ENCODE results near the gene PIGL.
"Not testable (repeated sequence)": the region's sequence is repeated elsewhere in the genome, so short reads cannot be mapped to it uniquely, and the experiment has no call there.

Gene PIGL

DNA sequence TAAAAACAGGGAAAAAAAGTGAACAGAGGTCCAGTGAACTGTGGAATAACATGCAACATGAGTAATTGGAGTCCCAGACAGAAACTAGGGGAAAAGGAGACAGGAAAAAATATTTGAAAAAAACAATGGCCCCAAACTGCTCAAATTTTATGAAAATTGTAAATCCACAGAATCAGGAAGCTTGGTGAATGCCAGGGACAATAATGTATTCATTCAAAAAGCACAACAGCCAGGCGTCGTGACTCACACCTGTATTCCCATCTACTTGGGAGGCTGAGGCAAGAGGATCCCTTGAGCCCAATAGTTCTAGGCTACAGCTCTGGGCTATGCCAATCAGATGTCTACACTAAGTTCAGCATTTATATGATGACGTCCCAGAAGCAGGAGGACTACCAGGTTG lies 25.4 kb upstream of the PIGL start:
- no peak overlapping the region for H3K4me3 ChIP-seq (ENCODE audit: control insufficient read depth in 1 of 7, extremely low read depth in 1 of 7, insufficient read depth in 4 of 7, low read depth in 2 of 7, low read length in 6 of 7)
- POLR2A ChIA-PET, result no interaction called here
- H3K27me3 ChIP-seq (replicated peaks in 2 of 5; ENCODE audit: control insufficient read depth in 4 of 5, insufficient read depth in 5 of 5, low read length in 4 of 5), result no peaks in the 10 kb centered on the region
- DNase-seq, result no peak
- H3K9me3 ChIP-seq (ENCODE audit: control extremely low read depth in 1 of 5, control insufficient read depth in 4 of 5, insufficient read depth in 2 of 5, low read depth in 1 of 5, low read length in 4 of 5), result no peaks in the 10 kb centered on the region
- H3K36me3 ChIP-seq (ENCODE audit: control insufficient read depth in 4 of 4, insufficient read depth in 4 of 4, low read length in 3 of 4), result peaks cover 4 to 40% (median 28%) of the 10 kb centered on the region in 4 experiments
- no peaks in the 10 kb centered on the region for H3K4me1 ChIP-seq (ENCODE audit: control extremely low read depth in 1 of 4, control insufficient read depth in 4 of 4, insufficient read depth in 4 of 4, low read length in 3 of 4)
- CTCF ChIA-PET, result no interaction called here
- H3K27ac ChIP-seq (ENCODE audit: insufficient read depth in 1 of 2, low read depth in 1 of 2, low read length in 2 of 2, poor library complexity in 1 of 2, severe bottlenecking in 2 of 2), result no peak overlapping the region
- 78% methylated on average over 1 of the region's 3 CpGs for WGBS (ENCODE audit: insufficient coverage)

DNA sequence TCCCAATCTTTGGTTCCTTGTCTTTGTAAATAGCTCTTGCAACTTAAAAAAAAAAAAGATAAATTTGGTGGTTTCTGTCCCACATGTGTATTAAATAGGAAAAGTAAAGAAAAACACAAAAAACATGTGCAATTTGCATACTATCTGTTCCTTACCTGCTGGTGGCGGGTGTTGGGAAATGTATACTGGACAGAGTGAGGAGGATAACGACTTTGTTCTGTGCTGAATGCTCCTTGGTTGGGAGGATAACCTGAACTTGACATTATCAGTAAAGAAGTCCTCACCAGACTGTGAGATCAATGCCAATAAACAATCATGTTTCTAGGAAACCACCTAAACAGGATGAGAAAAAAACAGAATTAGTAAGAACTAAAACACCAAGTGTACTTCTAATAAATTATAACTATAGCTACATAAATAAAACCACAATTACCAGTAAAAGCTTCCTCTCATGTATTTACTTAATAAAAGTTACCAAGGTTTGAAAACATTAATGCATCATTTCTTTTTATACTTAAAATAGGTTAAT lies 22.6 kb upstream of the PIGL start:
- WGBS (ENCODE audit: insufficient coverage), result no CpG with 5 or more reads among the region's 2 CpGs
- CTCF ChIA-PET; H3K27me3 ChIP-seq (replicated peaks in 2 of 5; ENCODE audit: control insufficient read depth in 4 of 5, insufficient read depth in 5 of 5, low read length in 4 of 5); H3K4me3 ChIP-seq (ENCODE audit: control insufficient read depth in 1 of 7, extremely low read depth in 1 of 7, insufficient read depth in 4 of 7, low read depth in 2 of 7, low read length in 6 of 7); H3K4me1 ChIP-seq (ENCODE audit: control extremely low read depth in 1 of 4, control insufficient read depth in 4 of 4, insufficient read depth in 4 of 4, low read length in 3 of 4); POLR2A ChIA-PET; H3K9me3 ChIP-seq (ENCODE audit: control extremely low read depth in 1 of 5, control insufficient read depth in 4 of 5, insufficient read depth in 2 of 5, low read depth in 1 of 5, low read length in 4 of 5): not testable (repeated sequence)
- Histone ChIP-seq H3K36me3 (ENCODE audit: control insufficient read depth in 4 of 4, insufficient read depth in 4 of 4, low read length in 3 of 4) (peaks cover 6 to 37% (median 23%) of the 10 kb centered on the region in 4 experiments), H3K27ac (ENCODE audit: insufficient read depth in 1 of 2, low read depth in 1 of 2, low read length in 2 of 2, poor library complexity in 1 of 2, severe bottlenecking in 2 of 2) (peak overlapping the region; percentile 6 to 20)
- peak in 1 of 3 donors; percentile 36 for DNase-seq

DNA sequence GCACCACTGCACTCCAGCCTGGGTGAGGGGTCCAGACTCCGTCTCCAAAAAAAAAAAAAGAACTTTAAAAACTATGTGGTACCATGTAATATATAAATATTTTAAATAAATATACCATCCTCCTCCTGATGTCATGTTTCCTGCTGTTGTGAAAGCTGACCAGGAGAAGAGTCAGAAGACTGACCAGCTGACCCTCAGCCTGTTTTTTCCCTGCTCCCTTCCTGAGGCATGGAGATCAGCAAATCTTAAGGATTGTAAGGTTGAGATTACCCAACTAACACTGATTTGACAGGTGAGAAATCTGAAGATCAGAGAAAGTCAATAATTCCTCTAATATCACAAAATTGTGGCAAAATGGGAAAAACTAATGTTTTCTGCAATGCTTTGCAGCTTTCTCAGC lies 19.7 kb upstream of the PIGL start:
- H3K27ac ChIP-seq (ENCODE audit: insufficient read depth in 1 of 2, low read depth in 1 of 2, low read length in 2 of 2, poor library complexity in 1 of 2, severe bottlenecking in 2 of 2), result no peak overlapping the region
- no peak for DNase-seq
- peaks cover 0 to 13% (median 8%) of the 10 kb centered on the region in 4 experiments for H3K4me1 ChIP-seq (ENCODE audit: control extremely low read depth in 1 of 4, control insufficient read depth in 4 of 4, insufficient read depth in 4 of 4, low read length in 3 of 4)
- H3K36me3 ChIP-seq (ENCODE audit: control insufficient read depth in 4 of 4, insufficient read depth in 4 of 4, low read length in 3 of 4), result peaks cover 4 to 22% (median 9%) of the 10 kb centered on the region in 4 experiments
- no peaks in the 10 kb centered on the region for H3K9me3 ChIP-seq (ENCODE audit: control extremely low read depth in 1 of 5, control insufficient read depth in 4 of 5, insufficient read depth in 2 of 5, low read depth in 1 of 5, low read length in 4 of 5)
- ChIA-PET POLR2A (no interaction called here), CTCF (no interaction called here)
- no CpG with 5 or more reads among the region's 1 CpG for WGBS (ENCODE audit: insufficient coverage)
- H3K27me3 ChIP-seq (replicated peaks in 2 of 5; ENCODE audit: control insufficient read depth in 4 of 5, insufficient read depth in 5 of 5, low read length in 4 of 5), result no peaks in the 10 kb centered on the region
- no peak overlapping the region for H3K4me3 ChIP-seq (ENCODE audit: control insufficient read depth in 1 of 7, extremely low read depth in 1 of 7, insufficient read depth in 4 of 7, low read depth in 2 of 7, low read length in 6 of 7)

DNA sequence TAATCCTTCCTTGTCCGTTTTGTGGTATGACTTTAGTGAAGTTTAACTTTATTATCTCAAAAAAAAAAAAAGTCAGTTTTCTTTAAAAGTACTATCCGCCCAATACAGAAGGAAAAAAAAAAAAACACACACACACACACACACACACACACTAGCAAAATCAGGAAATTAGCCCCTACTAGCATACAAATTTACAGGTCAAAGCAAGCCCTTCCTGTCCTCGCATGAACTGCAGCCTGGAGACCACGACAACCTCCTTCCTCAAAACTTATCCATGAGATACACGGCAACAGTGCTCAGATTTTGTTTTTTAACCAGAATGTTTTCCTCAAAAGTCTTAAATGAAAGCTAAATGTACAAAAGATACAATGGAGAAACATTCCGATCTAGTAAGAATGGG lies 17.9 kb upstream of the PIGL start:
- POLR2A ChIA-PET, result interaction anchor here (0.6 to 1.5 kb wide), 2 partner anchors 9 to 17 kb away, joined by 3 to 4 read pairs; no protein-coding TSS in a partner anchor
- Histone ChIP-seq H3K9me3 (ENCODE audit: control extremely low read depth in 1 of 5, control insufficient read depth in 4 of 5, insufficient read depth in 2 of 5, low read depth in 1 of 5, low read length in 4 of 5) (no peaks in the 10 kb centered on the region), H3K4me3 (ENCODE audit: control insufficient read depth in 1 of 7, extremely low read depth in 1 of 7, insufficient read depth in 4 of 7, low read depth in 2 of 7, low read length in 6 of 7) (peak overlapping the region in 4 of 7 experiments; percentile 7 to 61 (median 30)), H3K27me3 (replicated peaks in 2 of 5; ENCODE audit: control insufficient read depth in 4 of 5, insufficient read depth in 5 of 5, low read length in 4 of 5) (no peaks in the 10 kb centered on the region), H3K4me1 (ENCODE audit: control extremely low read depth in 1 of 4, control insufficient read depth in 4 of 4, insufficient read depth in 4 of 4, low read length in 3 of 4) (peaks cover 0 to 16% (median 8%) of the 10 kb centered on the region in 4 experiments), H3K36me3 (ENCODE audit: control insufficient read depth in 4 of 4, insufficient read depth in 4 of 4, low read length in 3 of 4) (peaks cover 0 to 9% (median 1%) of the 10 kb centered on the region in 4 experiments), H3K27ac (ENCODE audit: insufficient read depth in 1 of 2, low read depth in 1 of 2, low read length in 2 of 2, poor library complexity in 1 of 2, severe bottlenecking in 2 of 2) (peak overlapping the region in 1 of 2 experiments; percentile 65)
- DNase-seq, result peak; percentile 57 to 84 (median 66)
- 5% methylated on average over 3 of the region's 6 CpGs for WGBS (ENCODE audit: insufficient coverage)
- CTCF ChIA-PET, result interaction anchor here (1.4 kb wide), 1 partner anchor 16 kb away, joined by 3 read pairs; the partner anchor contains the start of gene NCOR1

DNA sequence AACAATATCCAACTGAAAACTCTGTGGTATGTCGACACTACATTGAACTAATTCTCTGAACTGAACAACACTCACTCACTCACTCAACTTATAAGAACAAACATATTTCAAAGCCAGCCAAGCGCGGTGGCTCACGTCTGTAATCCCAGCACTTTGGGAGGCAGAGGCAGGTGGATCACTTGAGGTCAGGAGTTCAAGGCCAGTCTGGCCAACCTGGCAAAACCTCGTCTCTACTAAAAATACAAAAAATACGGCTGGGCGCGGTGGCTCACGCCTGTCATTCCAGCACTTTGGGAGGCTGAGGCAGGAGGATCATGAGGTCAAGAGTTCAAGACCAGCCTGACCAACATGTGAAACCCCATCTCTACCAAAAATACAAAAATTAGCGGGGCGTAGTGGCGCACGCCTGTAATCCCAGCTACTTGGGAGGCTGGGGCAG lies 15.3 kb upstream of the PIGL start:
- H3K9me3 ChIP-seq (ENCODE audit: control extremely low read depth in 1 of 5, control insufficient read depth in 4 of 5, insufficient read depth in 2 of 5, low read depth in 1 of 5, low read length in 4 of 5); POLR2A ChIA-PET; CTCF ChIA-PET; H3K27ac ChIP-seq (ENCODE audit: insufficient read depth in 1 of 2, low read depth in 1 of 2, low read length in 2 of 2, poor library complexity in 1 of 2, severe bottlenecking in 2 of 2); DNase-seq; H3K4me3 ChIP-seq (ENCODE audit: control insufficient read depth in 1 of 7, extremely low read depth in 1 of 7, insufficient read depth in 4 of 7, low read depth in 2 of 7, low read length in 6 of 7); H3K36me3 ChIP-seq (ENCODE audit: control insufficient read depth in 4 of 4, insufficient read depth in 4 of 4, low read length in 3 of 4); H3K27me3 ChIP-seq (replicated peaks in 2 of 5; ENCODE audit: control insufficient read depth in 4 of 5, insufficient read depth in 5 of 5, low read length in 4 of 5): not testable (repeated sequence)
- H3K4me1 ChIP-seq (ENCODE audit: control extremely low read depth in 1 of 4, control insufficient read depth in 4 of 4, insufficient read depth in 4 of 4, low read length in 3 of 4), result peaks cover 0 to 16% (median 8%) of the 10 kb centered on the region in 4 experiments
- over 99% methylated on average over 9 of the region's 13 CpGs for WGBS (ENCODE audit: insufficient coverage)

DNA sequence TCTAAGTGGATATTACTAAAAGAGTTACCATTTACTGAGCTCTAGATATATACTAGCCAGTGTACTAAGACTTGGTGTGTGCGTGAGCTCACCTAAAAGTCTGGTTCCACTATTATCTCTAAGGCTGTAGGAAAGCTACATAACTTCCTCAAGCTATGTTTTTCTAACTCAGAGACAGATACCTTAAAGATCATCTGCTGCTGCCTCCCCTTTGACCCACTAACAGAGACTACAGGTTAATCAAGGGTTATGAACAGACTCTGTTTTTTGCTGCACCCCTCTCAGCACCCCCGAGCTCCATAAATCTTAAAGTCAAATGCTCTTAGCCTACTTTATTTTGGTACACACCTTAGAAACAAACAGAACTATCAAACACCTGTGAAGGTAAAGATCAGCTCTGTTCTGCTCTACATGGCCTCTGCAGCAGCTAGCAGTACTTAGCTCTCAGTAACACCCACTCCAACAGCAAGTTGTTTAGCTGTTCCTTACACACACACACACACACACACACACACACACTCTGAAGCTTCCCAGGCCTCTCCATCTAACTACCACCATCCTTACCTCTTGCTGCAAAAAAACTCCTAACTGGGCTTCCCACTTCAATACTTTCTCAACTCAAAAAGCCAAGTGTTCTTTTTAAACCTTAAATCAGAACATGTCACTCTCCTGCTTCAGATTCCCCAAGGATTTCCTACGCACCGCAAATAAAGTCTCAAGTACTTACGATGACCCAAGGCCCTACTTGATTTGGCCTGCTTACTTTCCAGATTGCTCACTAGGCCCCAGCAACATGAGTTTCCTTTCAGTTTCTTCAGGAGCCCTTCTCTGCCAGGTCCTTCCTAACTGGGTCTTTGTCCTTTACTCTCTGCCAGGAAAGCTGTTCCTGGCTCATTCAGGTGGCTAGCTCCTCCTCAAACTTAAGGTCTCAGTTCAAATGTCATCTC lies 14.2 kb upstream of the PIGL start:
- H3K4me3 ChIP-seq (ENCODE audit: control insufficient read depth in 1 of 7, extremely low read depth in 1 of 7, insufficient read depth in 4 of 7, low read depth in 2 of 7, low read length in 6 of 7); H3K36me3 ChIP-seq (ENCODE audit: control insufficient read depth in 4 of 4, insufficient read depth in 4 of 4, low read length in 3 of 4); POLR2A ChIA-PET; CTCF ChIA-PET; H3K9me3 ChIP-seq (ENCODE audit: control extremely low read depth in 1 of 5, control insufficient read depth in 4 of 5, insufficient read depth in 2 of 5, low read depth in 1 of 5, low read length in 4 of 5); H3K27me3 ChIP-seq (replicated peaks in 2 of 5; ENCODE audit: control insufficient read depth in 4 of 5, insufficient read depth in 5 of 5, low read length in 4 of 5); H3K27ac ChIP-seq (ENCODE audit: insufficient read depth in 1 of 2, low read depth in 1 of 2, low read length in 2 of 2, poor library complexity in 1 of 2, severe bottlenecking in 2 of 2): not testable (repeated sequence)
- peaks cover 0 to 16% (median 8%) of the 10 kb centered on the region in 4 experiments for H3K4me1 ChIP-seq (ENCODE audit: control extremely low read depth in 1 of 4, control insufficient read depth in 4 of 4, insufficient read depth in 4 of 4, low read length in 3 of 4)
- peak in 1 of 3 donors; percentile 33 for DNase-seq
- 89% methylated on average over 5 of the region's 5 CpGs for WGBS (ENCODE audit: insufficient coverage)

DNA sequence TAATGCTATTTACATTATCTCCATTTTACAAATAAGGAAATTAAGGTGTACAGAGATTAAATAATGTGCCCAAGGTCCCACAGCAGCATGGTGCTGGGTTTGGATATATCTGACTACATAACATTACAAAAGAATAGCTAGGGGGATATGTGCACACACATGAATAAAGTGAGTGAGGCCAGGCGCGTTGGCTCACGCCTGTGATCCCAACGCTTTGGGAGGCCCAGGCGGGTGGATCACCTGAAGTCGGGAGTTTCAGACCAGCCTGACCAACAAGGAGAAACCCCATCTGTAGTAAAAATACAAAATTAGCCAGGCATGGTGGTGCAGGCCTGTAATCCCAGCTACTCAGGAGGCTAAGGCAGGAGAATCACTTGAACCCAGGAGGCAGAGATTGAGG lies 12.2 kb upstream of the PIGL start:
- H3K27ac ChIP-seq (ENCODE audit: insufficient read depth in 1 of 2, low read depth in 1 of 2, low read length in 2 of 2, poor library complexity in 1 of 2, severe bottlenecking in 2 of 2); H3K4me1 ChIP-seq (ENCODE audit: control extremely low read depth in 1 of 4, control insufficient read depth in 4 of 4, insufficient read depth in 4 of 4, low read length in 3 of 4); CTCF ChIA-PET; H3K4me3 ChIP-seq (ENCODE audit: control insufficient read depth in 1 of 7, extremely low read depth in 1 of 7, insufficient read depth in 4 of 7, low read depth in 2 of 7, low read length in 6 of 7); DNase-seq; H3K27me3 ChIP-seq (replicated peaks in 2 of 5; ENCODE audit: control insufficient read depth in 4 of 5, insufficient read depth in 5 of 5, low read length in 4 of 5); POLR2A ChIA-PET; H3K36me3 ChIP-seq (ENCODE audit: control insufficient read depth in 4 of 4, insufficient read depth in 4 of 4, low read length in 3 of 4); H3K9me3 ChIP-seq (ENCODE audit: control extremely low read depth in 1 of 5, control insufficient read depth in 4 of 5, insufficient read depth in 2 of 5, low read depth in 1 of 5, low read length in 4 of 5): not testable (repeated sequence)
- 100% methylated on average over 1 of the region's 6 CpGs for WGBS (ENCODE audit: insufficient coverage)
